H1 (cell line): Measurements from ENCODE around the gene AGPAT4. TPM values are rescaled to one million over a fixed set of nuclear protein-coding genes. Genes with fewer than 3 reads are reported as not detected.
A peak's percentile ranks its signal among the peaks of the same experiment; 100 is the strongest.

ENCODE experiments used
- CTCF ChIA-PET: fragments of 300-600 bp; sonication (Branson Sonifier 250); formaldehyde crosslinking; loops from one replicate; lab custom pipeline; 2021; ENCODE audit not compliant: partially characterized antibody; lab: Charles Lee
- POLR2A ChIA-PET: fragments of 300-600 bp; sonication (Branson Sonifier 250); formaldehyde crosslinking; loops from one replicate; lab custom pipeline; 2021; ENCODE audit warnings: inconsistent platforms; ENCODE audit not compliant: partially characterized antibody; lab: Charles Lee
- DNase-seq, 2 experiments: peaks; one replicate each; pipeline versions ENCODE4 v3.0.0 to v3.0.0-alpha.2; 2010 to 2022; ENCODE audit warnings: low spot score in 2 of 2, low read depth in 1 of 2, mixed read lengths in 1 of 2
- FAIRE-seq: peaks from 2 replicates; lab custom pipeline; 2011; peaks lifted over from hg19 to GRCh38; lab: Jason Lieb, UNC
- H2AFZ ChIP-seq: 2 replicates; pipeline ENCODE4 v1.8.1; 2012; ENCODE audit warnings: low read length, inconsistent platforms
- H2AK5ac ChIP-seq: 2 replicates; pipeline ENCODE4 v1.6.1; 2013; ENCODE audit warnings: low read depth, low read length
- H2BK120ac ChIP-seq: replicated peaks from 2 replicates; pipeline ENCODE3; 2013; ENCODE audit warnings: low read depth, low read length, inconsistent platforms
- H2BK12ac ChIP-seq: 2 replicates; pipeline ENCODE4 v1.6.1; 2013; ENCODE audit warnings: low read depth, low read length
- H2BK15ac ChIP-seq: 2 replicates; pipeline ENCODE4 v1.6.1; 2013; ENCODE audit warnings: low read length
- H2BK20ac ChIP-seq: 2 replicates; pipeline ENCODE4 v1.6.1; 2013; ENCODE audit warnings: low read length
- H2BK5ac ChIP-seq: 2 replicates; pipeline ENCODE4 v1.6.1; 2013; ENCODE audit warnings: low read depth, low read length
- H3K14ac ChIP-seq: 2 replicates; pipeline ENCODE4 v1.6.1; 2013; ENCODE audit warnings: inconsistent platforms; ENCODE audit not compliant: insufficient read length
- H3K18ac ChIP-seq: 2 replicates; pipeline ENCODE4 v1.6.1; 2013; ENCODE audit warnings: low read length; ENCODE audit errors: extremely low read depth
- H3K23ac ChIP-seq: 2 replicates; pipeline ENCODE4 v1.6.1; 2013; ENCODE audit warnings: inconsistent platforms; ENCODE audit not compliant: insufficient read length
- H3K23me2 ChIP-seq: 2 replicates; pipeline ENCODE4 v1.6.1; 2013; ENCODE audit warnings: low read depth, low read length
- H3K27ac ChIP-seq: 2 replicates; pipeline ENCODE4 v1.6.1; 2011; ENCODE audit warnings: low read depth, low read length, inconsistent platforms
- H3K27me3 ChIP-seq, 4 experiments: replicated peaks in 1 of 4; 1 replicate in 1 of 4; 2 replicates in 3 of 4; pipeline versions ENCODE4 v1.6.1 to v1.8.1; 2011 to 2013; ENCODE audit warnings: low read length in 3 of 4, mild to moderate bottlenecking in 3 of 4, inconsistent platforms in 2 of 4, mixed read lengths in 2 of 4, moderate library complexity in 1 of 4; ENCODE audit not compliant: control insufficient read depth in 3 of 4, insufficient read depth in 3 of 4; ENCODE audit errors: extremely low read depth in 1 of 4
- H3K36me3 ChIP-seq, 4 experiments: 2 replicates each; pipeline versions ENCODE4 v1.6.1 to v1.8.1; 2011 to 2013; ENCODE audit warnings: mild to moderate bottlenecking in 4 of 4, low read length in 3 of 4, moderate library complexity in 2 of 4, control low read depth in 1 of 4, inconsistent platforms in 1 of 4; ENCODE audit not compliant: insufficient read depth in 4 of 4, control insufficient read depth in 2 of 4
- H3K4ac ChIP-seq: replicated peaks from 2 replicates; pipeline ENCODE3; 2013; ENCODE audit warnings: low read length, low read depth, mixed read lengths, inconsistent platforms; ENCODE audit not compliant: insufficient read length
- H3K4me1 ChIP-seq, 4 experiments: replicated peaks in 1 of 4; 1 replicate in 1 of 4; 2 replicates in 3 of 4; pipeline versions ENCODE4 v1.6.1 to v1.8.1; 2011 to 2013; ENCODE audit warnings: low read length in 3 of 4, inconsistent platforms in 2 of 4, mixed read lengths in 1 of 4; ENCODE audit not compliant: insufficient read depth in 4 of 4, control insufficient read depth in 3 of 4
- H3K4me2 ChIP-seq, 2 experiments: 2 replicates each; pipeline versions ENCODE4 v1.6.1 to v1.8.1; 2011 to 2013; ENCODE audit warnings: low read depth in 2 of 2, low read length in 2 of 2, control low read depth in 1 of 2, inconsistent platforms in 1 of 2, mild to moderate bottlenecking in 1 of 2; ENCODE audit not compliant: insufficient read depth in 1 of 2
- H3K4me3 ChIP-seq, 4 experiments: fragments of 200-600, 300-600 bp in 1 of 4; sonication (generic), shearing (Covaris generic), sonication (Bioruptor Twin) in 1 of 4; 2 replicates each; pipeline versions ENCODE4 v1.5.1 to v1.8.1; 2011 to 2016; ENCODE audit warnings: low read length in 4 of 4, low read depth in 3 of 4, control low read depth in 2 of 4, inconsistent platforms in 2 of 4, mild to moderate bottlenecking in 2 of 4, mixed read lengths in 1 of 4, moderate library complexity in 1 of 4; ENCODE audit not compliant: insufficient read depth in 2 of 4; ENCODE audit errors: extremely low read depth in 1 of 4
- H3K56ac ChIP-seq: replicated peaks from 2 replicates; pipeline ENCODE3; 2013; ENCODE audit warnings: low read depth, mild to moderate bottlenecking, mixed read lengths, low read length, inconsistent platforms; ENCODE audit not compliant: insufficient read length
- H3K79me1 ChIP-seq: 2 replicates; pipeline ENCODE4 v1.6.1; 2013; ENCODE audit warnings: low read depth, low read length, control low read depth
- H3K79me2 ChIP-seq, 2 experiments: 2 replicates each; pipeline versions ENCODE4 v1.6.1 to v1.8.1; 2012 to 2013; ENCODE audit warnings: low read length in 2 of 2, mild to moderate bottlenecking in 2 of 2, inconsistent platforms in 1 of 2; ENCODE audit not compliant: insufficient read depth in 2 of 2, control insufficient read depth in 1 of 2
- H3K9ac ChIP-seq, 4 experiments: replicated peaks in 1 of 4; 1 replicate in 1 of 4; 2 replicates in 3 of 4; pipeline versions ENCODE4 v1.6.1 to v1.8.1; 2011 to 2013; ENCODE audit warnings: low read depth in 3 of 4, low read length in 3 of 4, control low read depth in 2 of 4, mild to moderate bottlenecking in 2 of 4, moderate library complexity in 2 of 4, inconsistent platforms in 1 of 4; ENCODE audit errors: extremely low read depth in 1 of 4
- H3K9me3 ChIP-seq, 2 experiments: 2 replicates each; pipeline versions ENCODE4 v1.6.1 to v1.8.1; 2012 to 2013; ENCODE audit warnings: mild to moderate bottlenecking in 2 of 2, moderate library complexity in 2 of 2, control low read depth in 1 of 2, inconsistent platforms in 1 of 2, low read depth in 1 of 2, low read length in 1 of 2, mixed read lengths in 1 of 2; ENCODE audit not compliant: insufficient read depth in 2 of 2
- H4K20me1 ChIP-seq, 2 experiments: replicated peaks in 1 of 2; 2 replicates each; pipeline versions ENCODE3 to v1.8.1; 2011 to 2013; ENCODE audit warnings: inconsistent platforms in 2 of 2, low read length in 2 of 2, mild to moderate bottlenecking in 1 of 2; ENCODE audit not compliant: insufficient read depth in 2 of 2, control insufficient read depth in 1 of 2
- H4K5ac ChIP-seq: 2 replicates; pipeline ENCODE4 v1.6.1; 2013; ENCODE audit warnings: low read length, low read depth, mixed read lengths, inconsistent platforms; ENCODE audit not compliant: insufficient read length
- H4K8ac ChIP-seq: 2 replicates; pipeline ENCODE4 v1.8.0; 2013; ENCODE audit warnings: mild to moderate bottlenecking, moderate library complexity, low read length, inconsistent platforms; ENCODE audit not compliant: insufficient read depth; ENCODE audit errors: extremely low read depth
- H4K91ac ChIP-seq: replicated peaks from 2 replicates; pipeline ENCODE3; 2013; ENCODE audit warnings: low read length, mixed read lengths, inconsistent platforms; ENCODE audit not compliant: insufficient read length
- BACH1 ChIP-seq: IDR thresholded peaks from 2 replicates; pipeline ENCODE4 v1.6.1; 2012; ENCODE audit warnings: low read length, improper control_type of control experiment
- MAFK ChIP-seq: IDR thresholded peaks from 2 replicates; pipeline ENCODE4 v1.6.1; 2012; ENCODE audit warnings: low read depth, mild to moderate bottlenecking, improper control_type of control experiment, low read length
- TAF7 ChIP-seq: optimal IDR thresholded peaks from 2 replicates; pipeline ENCODE3; 2011; ENCODE audit warnings: low read depth, mild to moderate bottlenecking, inconsistent platforms, low read length, moderate library complexity, borderline replicate concordance
- WGBS, 2 experiments: shearing (Covaris generic) in 1 of 2; methylation state at CpG; one replicate each; pipeline versions ENCODE4 v1.1.6 to v1.1.7; 2013 to 2015; ENCODE audit warnings: low lambda C conversion rate in 2 of 2, mixed read lengths in 2 of 2, inconsistent platforms in 1 of 2, low coverage in 1 of 2, missing lambda C conversion rate in 1 of 2; ENCODE audit not compliant: insufficient replicate concordance in 2 of 2, insufficient coverage in 1 of 2, insufficient read length in 1 of 2; ENCODE audit errors: extremely low coverage in 1 of 2, missing lambda C conversion rate in 1 of 2; 5-methylcytosine and 5-hydroxymethylcytosine counted together
- polyA plus RNA-seq, 7 experiments: library from polyadenylated mRNA; depleted of rRNA in 3 of 7; stranded (reverse) in 5 of 7; unstranded in 2 of 7; fragments of >200 nt in 5 of 7; fragments of 200-250 nt in 2 of 7; gene quantifications; 1 replicate in 5 of 7; 2 replicates in 1 of 7; 4 replicates in 1 of 7; pipeline versions ENCODE4 v1.2.1 to v1.2.3, GENCODE V29; 2011 to 2013; ENCODE audit warnings: missing spikeins in 2 of 7, mixed read lengths in 2 of 7
- total RNA-seq: library from RNA; stranded (reverse); fragmentation: NEBNext Ultra II Directional; extraction: Animal tissue kit (Norgen Biotek cat#: 25700); gene quantifications from 2 replicates; pipeline ENCODE4 v1.2.1, GENCODE V29; 2021

Gene AGPAT4
- total and polyA plus RNA-seq, 2 of the 8 experiments (the other 6 are each of a cell fraction or from before 2014, with no cell fraction given), result 13.5 to 23.8 TPM

GRCh38 chr6:161139304-161139765, 134.5 kb downstream of the AGPAT4 start:
- 91% methylated on average over 13 of the region's 18 CpGs; no CpG with 5 or more reads in 1 of the 2 experiments for WGBS, 2 experiments
- TF ChIP-seq BACH1 (no peak), MAFK (no peak), TAF7 (no peak)

More at GRCh38 chr6:161139304-161139765, 134.5 kb downstream of the AGPAT4 start:
- DNase-seq, result no peak
- no peak overlapping the region for H3K14ac ChIP-seq
- no peak overlapping the region for H2AK5ac ChIP-seq
- no peak overlapping the region for H4K5ac ChIP-seq
- H2BK120ac ChIP-seq, result no peak overlapping the region
- H3K79me1 ChIP-seq, result no peaks in the 10 kb centered on the region
- H3K18ac ChIP-seq, result no peak overlapping the region
- FAIRE-seq, result no peak
- ChIA-PET POLR2A (no interaction called here), CTCF (interaction anchor here (0.6 to 5.0 kb wide), 10 partner anchors 11 to 300 kb away, joined by 3 to 77 read pairs (median 4); no protein-coding TSS in a partner anchor)
- H2BK15ac ChIP-seq, result no peak overlapping the region
- no peak overlapping the region for H3K4me2 ChIP-seq
- no peak overlapping the region for H3K27ac ChIP-seq
- no peaks in the 10 kb centered on the region for H3K9me3 ChIP-seq
- no peaks in the 10 kb centered on the region for H3K79me2 ChIP-seq
- H4K91ac ChIP-seq, result no peak overlapping the region
- no peaks in the 10 kb centered on the region for H3K23me2 ChIP-seq
- no peak overlapping the region for H3K56ac ChIP-seq
- no peak overlapping the region for H3K4me3 ChIP-seq
- peak overlapping the region; percentile 53; the same call in 1 of the 2 replicates for H4K8ac ChIP-seq
- H2BK5ac ChIP-seq, result no peak overlapping the region
- no peak overlapping the region for H3K23ac ChIP-seq
- H4K20me1 ChIP-seq, result peaks cover 0 to 5% of the 10 kb centered on the region in 2 experiments
- H3K4me1 ChIP-seq, result no peaks in the 10 kb centered on the region; a peak in 1 of 7 replicates
- H2BK12ac ChIP-seq, result no peak overlapping the region
- no peak overlapping the region for H3K4ac ChIP-seq
- no peak overlapping the region for H3K9ac ChIP-seq
- H3K27me3 ChIP-seq, result no peaks in the 10 kb centered on the region
- peaks cover 2 to 20% (median 11%) of the 10 kb centered on the region in 4 experiments; a peak in 4 of 8 replicates for H3K36me3 ChIP-seq
- no peak overlapping the region for H2BK20ac ChIP-seq
- no peak overlapping the region for H2AFZ ChIP-seq
